Upper lobe of right lung (tissue), 1 donor: ENCODE data around the gene SMAP1. TPM values are rescaled to one million over a fixed set of nuclear protein-coding genes. Genes with fewer than 3 reads are reported as not detected.

Experiments
- ATAC-seq: fragments of 200-7000 bp; cut with Tn5 transposase; one replicate; pipeline ENCODE4 v1.9.1; 2020; ENCODE audit warnings: mild to moderate bottlenecking, moderate library complexity
- DNase-seq: peaks from one replicate; pipeline ENCODE4 v3.0.0-alpha.2; 2020
- H3K27ac ChIP-seq: fragments of 200-600 bp; one replicate; pipeline ENCODE4 v1.8.0; 2022
- H3K27me3 ChIP-seq: fragments of 200-600 bp; one replicate; pipeline ENCODE4 v1.8.0; 2022; ENCODE audit warnings: mild to moderate bottlenecking
- H3K36me3 ChIP-seq: fragments of 200-600 bp; one replicate; pipeline ENCODE4 v1.8.0; 2022
- H3K4me1 ChIP-seq: fragments of 200-600 bp; one replicate; pipeline ENCODE4 v1.8.0; 2022
- H3K4me3 ChIP-seq: fragments of 200-600 bp; one replicate; pipeline ENCODE4 v1.8.0; 2022; ENCODE audit warnings: mild to moderate bottlenecking
- H3K9me3 ChIP-seq: fragments of 200-600 bp; one replicate; pipeline ENCODE4 v1.8.0; 2022
- CTCF ChIP-seq: fragments of 200-600 bp; IDR thresholded peaks from one replicate; pipeline ENCODE4 v1.8.0; 2022; ENCODE audit warnings: antibody characterized with exemption
- intact Hi-C: fragments of 100-400 bp; cut with DNase I; formaldehyde crosslinking; loops from one replicate; pipeline ENCODE4 v1.11.0; 2022
- total RNA-seq: library from RNA; stranded (reverse); fragmentation: NEBNext Ultra II Directional; extraction: Animal tissue kit (Norgen Biotek cat#: 25700); gene quantifications from one replicate; pipeline ENCODE4 v1.2.1, GENCODE V29; 2021
- donor health status: DM: no; HTN: yes; CAD: no; lungs with severe emphysema.

SMAP1 gene
- total RNA-seq, 1 donor from 2014 or later = 25.0 TPM

- Histone ChIP-seq H3K9me3 (no peaks in the 10 kb centered on the region), H3K27me3 (no peaks in the 10 kb centered on the region), H3K4me1 (peaks cover 11% of the 10 kb centered on the region), H3K27ac (no peak overlapping the region), H3K4me3 (no peak overlapping the region), H3K36me3 (no peaks in the 10 kb centered on the region)
- ATAC-seq (no peak), DNase-seq (no peak)
- no peak for TF ChIP-seq CTCF
- intact Hi-C loops = no loop called here
Measured at GRCh38 chr6:70684794-70685493, 17.3 kb downstream of the SMAP1 start.

- intact Hi-C loops = no loop called here
- ATAC-seq (no peak), DNase-seq (no peak)
- no peaks in the 10 kb centered on the region for H3K9me3 ChIP-seq
- no peak for TF ChIP-seq CTCF
- H3K36me3 ChIP-seq = no peaks in the 10 kb centered on the region
- no peak overlapping the region for H3K4me3 ChIP-seq
- H3K4me1 ChIP-seq = peaks cover 11% of the 10 kb centered on the region
- H3K27me3 ChIP-seq = no peaks in the 10 kb centered on the region
- H3K27ac ChIP-seq = no peak overlapping the region
Measured at GRCh38 chr6:70685494-70686180, 18.0 kb downstream of the SMAP1 start.

GRCh38 chr6:70686548-70687133 lies 19.0 kb downstream of the SMAP1 start:
- Histone ChIP-seq H3K27me3 (no peaks in the 10 kb centered on the region), H3K36me3 (no peaks in the 10 kb centered on the region), H3K9me3 (no peaks in the 10 kb centered on the region), H3K27ac (no peak overlapping the region), H3K4me3 (no peak overlapping the region), H3K4me1 (peaks cover 11% of the 10 kb centered on the region)
- no peak for DNase-seq
- intact Hi-C loops = no loop called here
- TF ChIP-seq CTCF = peak; percentile 82
- peak; percentile 64 for ATAC-seq

- no peaks in the 10 kb centered on the region for H3K36me3 ChIP-seq
- TF ChIP-seq CTCF = no peak
- H3K27me3 ChIP-seq = no peaks in the 10 kb centered on the region
- H3K4me1 ChIP-seq = no peaks in the 10 kb centered on the region
- no peaks in the 10 kb centered on the region for H3K9me3 ChIP-seq
- DNase-seq (no peak), ATAC-seq (no peak)
- intact Hi-C loops = no loop called here
- H3K27ac ChIP-seq = no peak overlapping the region
- H3K4me3 ChIP-seq = no peak overlapping the region
Measured at GRCh38 chr6:70693887-70694286, 26.2 kb downstream of the SMAP1 start.

GRCh38 chr6:70694371-70694770 lies 26.7 kb downstream of the SMAP1 start:
- no peak for TF ChIP-seq CTCF
- H3K36me3 ChIP-seq = no peaks in the 10 kb centered on the region
- no peaks in the 10 kb centered on the region for H3K27me3 ChIP-seq
- H3K27ac ChIP-seq = no peak overlapping the region
- no peak for DNase-seq
- no peaks in the 10 kb centered on the region for H3K9me3 ChIP-seq
- intact Hi-C loops = no loop called here
- H3K4me1 ChIP-seq = no peaks in the 10 kb centered on the region
- H3K4me3 ChIP-seq = no peak overlapping the region
- no peak for ATAC-seq
